CD4-positive, alpha-beta T cell treated with Interleukin-6 for 4 hours (primary cell): Measurements from ENCODE around the gene MTCL3.

Source experiments
- DNase-seq: peaks from one replicate; pipeline ENCODE4 v3.0.0-alpha.2; 2020; ENCODE audit warnings: mixed read lengths

MTCL3 gene

DNA sequence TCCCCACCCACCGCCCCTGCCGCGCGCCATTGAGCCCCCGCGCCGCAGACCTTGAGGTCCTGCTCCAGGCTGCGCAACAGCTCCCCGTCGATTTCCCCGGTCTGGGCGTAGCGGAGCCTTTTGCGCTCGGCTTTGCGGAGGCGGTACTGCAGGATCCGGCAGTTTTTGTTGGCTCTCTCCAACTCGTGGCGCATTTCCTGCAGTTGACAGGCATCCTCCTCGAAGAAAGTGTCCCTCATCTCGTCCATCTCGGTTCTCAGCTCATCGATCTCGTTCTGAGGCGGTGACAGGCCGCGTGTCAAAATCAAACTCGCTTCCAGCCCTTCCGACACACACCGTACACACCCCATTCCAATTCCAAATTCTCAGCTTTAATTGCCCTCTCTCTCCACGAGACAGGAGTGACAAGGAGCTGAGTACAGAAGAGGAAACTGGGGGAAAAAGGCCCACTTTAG is 4.3 kb downstream of the MTCL3 start:
- peak; percentile 38 for DNase-seq

DNA sequence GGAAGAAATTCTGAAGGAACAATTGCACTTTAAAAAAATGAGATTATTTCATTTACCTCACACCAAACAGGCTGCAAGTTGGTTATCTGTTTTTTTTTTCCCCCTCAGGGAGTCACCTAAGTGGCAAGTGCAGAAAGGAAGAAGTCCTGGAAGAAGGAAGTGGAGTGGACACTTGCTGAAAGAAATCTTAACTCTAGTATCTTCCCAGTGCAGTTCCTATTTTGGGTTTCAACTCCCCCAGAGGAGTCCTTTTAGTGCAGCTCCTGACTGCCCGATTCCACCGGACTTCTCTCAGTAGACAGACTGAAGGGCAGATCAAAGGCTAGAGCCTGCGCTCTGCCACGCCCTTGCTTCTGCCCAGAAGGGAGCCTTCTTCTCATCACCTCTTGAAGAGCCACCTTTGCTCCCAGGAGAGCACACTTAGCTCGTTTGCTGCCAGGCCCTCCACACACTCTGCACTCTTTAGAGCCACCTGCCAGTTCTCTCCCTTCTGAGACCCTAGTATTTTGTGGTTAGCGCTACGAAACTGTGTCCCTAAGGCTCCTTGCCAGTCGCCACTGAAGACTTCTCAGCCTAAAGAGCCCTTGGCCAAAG is 4.9 kb downstream of the MTCL3 start:
- DNase-seq: no peak

GRCh38 chr6:127513425-127513824 is 5.7 kb downstream of the MTCL3 start:
- no peak for DNase-seq

DNA sequence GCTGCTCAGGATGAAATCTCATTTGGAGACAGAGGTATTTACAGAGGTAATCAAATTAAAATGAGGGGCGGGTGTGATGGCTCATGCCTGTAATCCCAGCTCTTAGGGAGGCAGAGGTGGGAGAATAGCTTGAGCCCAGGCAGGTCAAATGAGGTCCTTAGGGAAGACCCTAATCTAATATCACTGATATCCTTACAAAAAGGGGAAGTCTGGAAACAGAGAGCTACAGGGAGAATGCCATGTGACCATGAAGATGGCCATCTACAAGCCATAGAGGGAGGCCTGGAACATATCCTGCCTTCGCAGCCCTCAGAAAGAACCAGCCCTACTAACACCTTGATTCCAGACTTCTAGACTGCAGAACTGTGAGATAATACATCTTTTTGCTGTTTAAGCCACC is 8.3 kb downstream of the MTCL3 start:
- no peak for DNase-seq

DNA sequence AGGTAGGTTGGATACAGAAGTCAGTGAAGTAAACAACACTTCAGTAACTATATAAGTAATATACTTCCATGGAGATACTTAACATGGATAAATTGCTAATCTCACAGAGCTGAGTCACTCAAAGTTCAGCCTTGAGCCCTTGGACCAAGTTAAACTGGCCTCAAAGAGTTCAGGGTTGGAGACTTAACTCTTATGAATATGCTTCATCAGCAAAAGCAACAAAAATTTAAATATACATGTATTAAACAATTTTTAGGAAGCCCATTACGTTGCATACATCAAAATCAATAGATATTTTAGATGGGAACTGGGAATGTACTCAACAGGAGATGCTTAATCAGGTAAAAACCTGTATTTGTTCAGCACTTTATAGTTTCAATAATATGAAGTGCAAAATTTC is 12.2 kb downstream of the MTCL3 start:
- DNase-seq: no peak

GRCh38 chr6:127503022-127503421 is 16.1 kb downstream of the MTCL3 start:
- no peak for DNase-seq

DNA sequence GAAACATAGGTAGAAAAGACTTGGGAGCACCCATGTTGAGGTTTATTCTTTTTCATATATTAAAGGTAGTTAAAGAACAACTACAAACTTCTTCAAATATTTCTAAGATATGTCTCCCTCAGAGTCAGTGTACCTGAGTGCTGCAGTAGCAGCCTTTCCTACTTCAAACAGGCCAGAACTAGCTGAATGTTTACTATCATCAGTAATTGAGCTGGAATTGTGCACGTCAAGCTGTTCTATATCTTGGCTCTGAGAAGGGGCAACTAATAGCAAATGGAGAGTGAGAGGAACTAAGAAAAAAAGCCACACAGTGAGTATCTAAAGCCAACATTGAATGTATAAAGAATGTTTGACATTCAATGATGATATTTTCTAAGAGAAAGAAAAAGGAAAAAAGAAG is 21.7 kb downstream of the MTCL3 start:
- DNase-seq: no peak

DNA sequence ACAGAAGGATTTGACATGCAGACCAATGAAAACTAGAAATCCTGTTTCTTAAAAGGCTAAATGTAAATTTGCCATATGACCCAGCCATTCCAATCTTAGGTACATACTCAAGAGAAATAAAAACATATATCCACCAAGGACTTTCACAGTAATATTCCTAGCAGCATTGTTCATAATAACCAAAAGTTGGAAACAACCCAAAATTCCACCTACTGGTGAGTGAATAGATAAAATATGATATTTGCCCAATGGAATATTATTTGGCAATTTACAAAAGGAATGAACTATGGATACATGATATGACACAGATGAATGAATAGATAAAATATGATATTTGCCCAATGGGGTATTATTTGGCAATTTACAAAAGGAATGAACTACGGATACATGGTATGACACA is 22.7 kb downstream of the MTCL3 start:
- no peak for DNase-seq

- no peak for DNase-seq
Observed at GRCh38 chr6:127494240-127494767, 24.8 kb downstream of the MTCL3 start.

- DNase-seq: no peak
Observed at GRCh38 chr6:127489248-127489647, 29.9 kb downstream of the MTCL3 start.

GRCh38 chr6:127486934-127487333 is 32.2 kb downstream of the MTCL3 start:
- no peak for DNase-seq

GRCh38 chr6:127484212-127484863 is 34.8 kb downstream of the MTCL3 start:
- DNase-seq: no peak

GRCh38 chr6:127483399-127484055 is 35.6 kb downstream of the MTCL3 start:
- DNase-seq: no peak

- DNase-seq: no peak
Observed at GRCh38 chr6:127482325-127482724, 36.8 kb downstream of the MTCL3 start.

- no peak for DNase-seq
Observed at GRCh38 chr6:127481628-127482027, 37.5 kb downstream of the MTCL3 start.

DNA sequence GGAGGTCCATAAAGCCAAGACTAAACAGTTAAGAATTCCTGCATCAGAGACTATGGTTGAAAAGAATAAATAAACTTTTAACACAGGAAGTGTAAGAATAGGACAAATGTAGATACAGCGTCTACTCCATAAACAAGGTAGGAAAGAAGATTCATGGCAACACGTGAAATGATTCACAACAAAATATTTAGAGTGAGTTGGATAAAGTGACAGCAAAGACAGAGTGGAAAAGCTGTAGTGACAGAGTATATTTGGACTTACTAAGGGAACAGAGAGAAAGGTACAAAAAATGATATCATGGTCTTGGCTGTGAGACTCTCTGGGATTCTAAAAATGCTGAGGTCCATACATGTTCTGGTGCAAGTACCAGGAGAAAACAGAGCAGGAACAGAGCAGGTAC is 38.0 kb downstream of the MTCL3 start:
- DNase-seq: no peak

DNA sequence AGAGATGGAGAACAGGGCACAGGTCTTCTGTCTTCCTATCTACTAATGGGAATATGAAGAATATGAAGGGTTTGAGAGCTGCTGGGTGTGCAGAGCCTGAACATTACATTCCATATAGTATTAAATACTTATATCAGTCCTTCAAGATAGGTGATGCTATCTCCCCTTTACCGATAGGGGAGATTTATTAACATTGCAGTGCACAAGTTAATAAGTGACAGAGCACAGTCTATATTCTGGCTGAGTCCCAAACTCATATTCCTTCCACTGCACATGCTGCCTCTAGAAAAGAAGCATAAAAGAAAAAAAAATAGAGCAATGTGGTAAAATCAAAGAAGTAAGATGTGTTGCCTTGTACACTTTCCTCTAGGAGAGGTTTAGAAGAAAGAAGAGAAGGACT is 41.5 kb downstream of the MTCL3 start:
- no peak for DNase-seq

- no peak for DNase-seq
Observed at GRCh38 chr6:127475823-127476176, 43.3 kb downstream of the MTCL3 start.

GRCh38 chr6:127475135-127475822 is 43.9 kb downstream of the MTCL3 start:
- DNase-seq: no peak

- no peak for DNase-seq
Observed at GRCh38 chr6:127471379-127472255, 47.5 kb downstream of the MTCL3 start.

- DNase-seq: no peak
Observed at GRCh38 chr6:127468936-127469335, 50.2 kb downstream of the MTCL3 start.

DNA sequence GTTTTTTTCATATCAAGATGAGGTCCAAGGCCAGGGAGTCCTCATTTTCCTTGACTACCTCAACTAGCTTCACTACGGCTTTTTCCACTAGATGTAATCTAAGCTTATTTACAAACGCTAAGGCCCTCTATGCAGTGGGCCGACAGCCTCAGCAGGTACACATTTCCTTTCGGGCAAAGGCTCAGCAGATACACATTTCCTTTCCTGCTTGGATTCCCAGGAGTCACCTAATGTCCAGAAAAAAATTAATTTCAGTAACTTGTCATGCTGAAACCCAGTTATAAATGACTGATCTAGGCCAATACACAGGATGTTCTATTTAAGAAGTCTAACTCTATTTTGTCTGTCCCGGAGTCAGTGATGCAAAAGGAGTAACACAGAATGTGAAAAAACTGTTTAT is 52.7 kb downstream of the MTCL3 start:
- no peak for DNase-seq
